GM23338 (cell line): ENCODE results near the gene PSMA7. TPM values are rescaled to one million over a fixed set of nuclear protein-coding genes. Genes with fewer than 3 reads are reported as not detected.

Experiments used
- ATAC-seq: fragments of 200-7000 bp; cut with Tn5 transposase; 3 replicates; pipeline ENCODE4 v1.9.1; 2020
- DNase-seq: peaks from one replicate; pipeline ENCODE4 v3.0.0-alpha.2; 2015; ENCODE audit warnings: low spot score
- H2AFZ ChIP-seq: fragments of 200-600 bp; sonication (generic); 2 replicates; pipeline ENCODE4 v1.8.0; 2016; ENCODE audit warnings: antibody characterized with exemption, mild to moderate bottlenecking, moderate library complexity
- H3F3A ChIP-seq: fragments of 200-600 bp; sonication (generic); replicated peaks from 2 replicates; pipeline ENCODE4 v1.8.0; 2017; ENCODE audit warnings: antibody characterized with exemption, mixed run types, low read depth
- H3K27ac ChIP-seq: fragments of 200-600 bp; sonication (generic); 2 replicates; pipeline ENCODE4 v1.6.1; 2016; ENCODE audit warnings: low read depth
- H3K27me3 ChIP-seq: fragments of 200-600 bp; sonication (generic); 2 replicates; pipeline ENCODE4 v1.8.0; 2016; ENCODE audit warnings: mild to moderate bottlenecking, mixed run types, moderate library complexity; ENCODE audit not compliant: insufficient read depth
- H3K36me3 ChIP-seq: fragments of 200-600 bp; sonication (generic); 2 replicates; pipeline ENCODE4 v1.8.0; 2016; ENCODE audit warnings: mild to moderate bottlenecking; ENCODE audit not compliant: insufficient read depth
- H3K4me1 ChIP-seq: fragments of 200-600 bp; sonication (generic); 2 replicates; pipeline ENCODE4 v1.8.0; 2016; ENCODE audit warnings: mild to moderate bottlenecking, moderate library complexity; ENCODE audit not compliant: insufficient read depth
- H3K4me2 ChIP-seq: fragments of 200-600 bp; sonication (generic); 2 replicates; pipeline ENCODE4 v1.7.1; 2017; ENCODE audit warnings: mixed run types
- H3K4me3 ChIP-seq: fragments of 200-600 bp; sonication (generic); 2 replicates; pipeline ENCODE4 v1.6.1; 2016; ENCODE audit warnings: mixed run types
- H3K79me2 ChIP-seq: fragments of 200-600 bp; sonication (generic); replicated peaks from 2 replicates; pipeline ENCODE4 v1.8.0; 2017; ENCODE audit warnings: mild to moderate bottlenecking; ENCODE audit not compliant: insufficient read depth
- H3K9me2 ChIP-seq: fragments of 200-600 bp; sonication (generic); 2 replicates; pipeline ENCODE4 v1.8.0; 2017; ENCODE audit not compliant: insufficient read depth
- H4K20me1 ChIP-seq: fragments of 200-600 bp; sonication (generic); replicated peaks from 2 replicates; pipeline ENCODE4 v1.8.0; 2017; ENCODE audit warnings: mild to moderate bottlenecking; ENCODE audit not compliant: insufficient read depth
- H3K27ac Mint-ChIP-seq: 2 replicates; pipeline ENCODE4 v1.8.0; 2020; ENCODE audit warnings: inconsistent platforms, mild to moderate bottlenecking, moderate library complexity, mixed read lengths
- H3K27me3 Mint-ChIP-seq: 3 replicates; pipeline ENCODE4 v1.8.0; 2022; ENCODE audit warnings: low read depth, mild to moderate bottlenecking, moderate library complexity, mixed read lengths, inconsistent platforms; ENCODE audit not compliant: insufficient read depth, poor library complexity
- H3K36me3 Mint-ChIP-seq: 3 replicates; pipeline ENCODE4 v1.8.0; 2021; ENCODE audit warnings: low read depth, mild to moderate bottlenecking, inconsistent platforms, moderate library complexity, mixed read lengths
- H3K4me1 Mint-ChIP-seq: 3 replicates; pipeline ENCODE4 v1.8.0; 2020; ENCODE audit warnings: mild to moderate bottlenecking, inconsistent platforms, mixed read lengths
- H3K4me3 Mint-ChIP-seq: 3 replicates; pipeline ENCODE4 v1.8.0; 2021; ENCODE audit warnings: moderate library complexity, mild to moderate bottlenecking, inconsistent platforms, mixed read lengths
- H3K9me3 Mint-ChIP-seq: 3 replicates; pipeline ENCODE4 v1.8.0; 2020; ENCODE audit warnings: moderate library complexity, mild to moderate bottlenecking, inconsistent platforms, mixed read lengths
- CREB1 ChIP-seq: fragments of 250-450 bp; sonication (Bioruptor Pico); IDR thresholded peaks from 2 replicates; pipeline ENCODE4 v1.5.0; 2020; ENCODE audit warnings: low read depth, mild to moderate bottlenecking, moderate library complexity
- EZH2 ChIP-seq: fragments of 200-600 bp; sonication (generic); IDR thresholded peaks from one replicate; pipeline ENCODE4 v1.8.0; 2017; ENCODE audit warnings: antibody characterized with exemption, mild to moderate bottlenecking, low read depth; ENCODE audit not compliant: unreplicated experiment
- EZH2phosphoT487 ChIP-seq: fragments of 200-600 bp; sonication (generic); IDR thresholded peaks from one replicate; pipeline ENCODE4 v1.8.1; 2018; ENCODE audit warnings: antibody characterized with exemption; ENCODE audit not compliant: unreplicated experiment
- JUNB ChIP-seq: IDR thresholded peaks from one replicate; pipeline ENCODE4 v1.6.1; 2016; ENCODE audit warnings: antibody characterized with exemption; ENCODE audit not compliant: unreplicated experiment
- NANOG ChIP-seq: IDR thresholded peaks from 2 replicates; pipeline ENCODE4 v1.6.1; 2016; ENCODE audit warnings: antibody characterized with exemption, borderline replicate concordance
- POLR2AphosphoS5 ChIP-seq: IDR thresholded peaks from 2 replicates; pipeline ENCODE4 v1.6.1; 2016; ENCODE audit warnings: antibody characterized with exemption, low read depth
- REST ChIP-seq: IDR thresholded peaks from one replicate; pipeline ENCODE4 v1.6.1; 2018; ENCODE audit warnings: antibody characterized with exemption; ENCODE audit not compliant: unreplicated experiment
- STAT1 ChIP-seq: IDR thresholded peaks from one replicate; pipeline ENCODE4 v1.6.1; 2016; ENCODE audit warnings: antibody characterized with exemption; ENCODE audit not compliant: unreplicated experiment
- ZNF114 ChIP-seq: fragments of 250-450 bp; sonication (Bioruptor Pico); IDR thresholded peaks from 2 replicates; pipeline ENCODE4 v1.5.0; 2020; ENCODE audit warnings: mild to moderate bottlenecking, moderate library complexity
- ZNF331 ChIP-seq: fragments of 250-450 bp; sonication (Bioruptor Pico); IDR thresholded peaks from 2 replicates; pipeline ENCODE4 v1.5.0; 2020; ENCODE audit warnings: low read depth, mild to moderate bottlenecking, moderate library complexity
- polyA plus RNA-seq: library from polyadenylated mRNA; unstranded; fragments of >200 nt; fragmentation: Nextera tagmentation; extraction: Ambion mirVana; gene quantifications from 2 replicates; pipeline ENCODE4 v1.2.1, GENCODE V29; 2016
- total RNA-seq: library from RNA; depleted of rRNA; stranded (reverse); fragments of >200 nt; shearing (Covaris generic); gene quantifications from 2 replicates; pipeline ENCODE4 v1.2.3, GENCODE V29; 2014
- TF ChIP-seq, protein P1 (sequence below), 2 experiments: fragments of 200-600 bp in 1 of 2; sonication (generic) in 1 of 2; conservative IDR thresholded peaks; 2 replicates each; pipeline versions ENCODE4 v1.5.1 to v1.6.1; 2016 to 2017; ENCODE audit warnings: antibody characterized with exemption in 2 of 2, low read depth in 2 of 2, mild to moderate bottlenecking in 2 of 2, moderate library complexity in 1 of 2
- TF ChIP-seq, protein P2 (sequence below): IDR thresholded peaks from 2 replicates; pipeline ENCODE4 v1.6.1; 2016; ENCODE audit warnings: antibody characterized with exemption
- TF ChIP-seq, protein P3 (sequence below): fragments of 250-450 bp; sonication (Bioruptor Pico); IDR thresholded peaks from 2 replicates; pipeline ENCODE4 v1.5.0; 2020; ENCODE audit warnings: mild to moderate bottlenecking, moderate library complexity

Gene PSMA7
- total and polyA plus RNA-seq, 2 experiments from 2014 or later: 357 to 628 TPM

GRCh38 chr20:62123450-62124118 lies 19.6 kb downstream of the PSMA7 start:
- Histone ChIP-seq H3K27ac (0 out of 2 replicates have a peak overlapping the region, but pooled peaks have one; percentile 15), H3F3A (peaks cover 18% of the 10 kb centered on the region), H3K79me2 (peaks cover 51% of the 10 kb centered on the region), H3K4me3 (peak overlapping the region; percentile 82), H3K36me3 (peaks cover 42% of the 10 kb centered on the region), H3K27me3 (no peaks in the 10 kb centered on the region), H2AFZ (no peak overlapping the region), H4K20me1 (peaks cover 39% of the 10 kb centered on the region), H3K4me1 (peaks cover 16% of the 10 kb centered on the region), H3K4me2 (peak overlapping the region; percentile 94), H3K9me2 (no peaks in the 10 kb centered on the region)
- DNase-seq: peak; percentile 41
- H3K9me3 Mint-ChIP-seq: no peaks in the 10 kb centered on the region
- peak; percentile 13 for ATAC-seq
- peaks cover 13% of the 10 kb centered on the region for H3K27me3 Mint-ChIP-seq
- H3K36me3 Mint-ChIP-seq: peaks cover 52% of the 10 kb centered on the region
- peak overlapping the region; percentile 44; the same call in 1 of the 2 replicates for H3K27ac Mint-ChIP-seq
- peaks cover 31% of the 10 kb centered on the region for H3K4me1 Mint-ChIP-seq
- H3K4me3 Mint-ChIP-seq: peak overlapping the region; percentile 85
- TF ChIP-seq EZH2 (no peak), NANOG (no peak), POLR2AphosphoS5 (no peak), REST (no peak), ZNF331 (no peak), ZNF114 (CRISPR knock-in tag) (no peak), CREB1 (CRISPR knock-in tag) (no peak), STAT1 (no peak), EZH2phosphoT487 (no peak), JUNB (no peak)
- TF ChIP-seq, protein P1, sequence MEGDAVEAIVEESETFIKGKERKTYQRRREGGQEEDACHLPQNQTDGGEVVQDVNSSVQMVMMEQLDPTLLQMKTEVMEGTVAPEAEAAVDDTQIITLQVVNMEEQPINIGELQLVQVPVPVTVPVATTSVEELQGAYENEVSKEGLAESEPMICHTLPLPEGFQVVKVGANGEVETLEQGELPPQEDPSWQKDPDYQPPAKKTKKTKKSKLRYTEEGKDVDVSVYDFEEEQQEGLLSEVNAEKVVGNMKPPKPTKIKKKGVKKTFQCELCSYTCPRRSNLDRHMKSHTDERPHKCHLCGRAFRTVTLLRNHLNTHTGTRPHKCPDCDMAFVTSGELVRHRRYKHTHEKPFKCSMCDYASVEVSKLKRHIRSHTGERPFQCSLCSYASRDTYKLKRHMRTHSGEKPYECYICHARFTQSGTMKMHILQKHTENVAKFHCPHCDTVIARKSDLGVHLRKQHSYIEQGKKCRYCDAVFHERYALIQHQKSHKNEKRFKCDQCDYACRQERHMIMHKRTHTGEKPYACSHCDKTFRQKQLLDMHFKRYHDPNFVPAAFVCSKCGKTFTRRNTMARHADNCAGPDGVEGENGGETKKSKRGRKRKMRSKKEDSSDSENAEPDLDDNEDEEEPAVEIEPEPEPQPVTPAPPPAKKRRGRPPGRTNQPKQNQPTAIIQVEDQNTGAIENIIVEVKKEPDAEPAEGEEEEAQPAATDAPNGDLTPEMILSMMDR (conservative IDR thresholded peaks at IDR 0.05; ENCODE audit: low read depth in 2 of 2): no peak
- TF ChIP-seq, protein P2, sequence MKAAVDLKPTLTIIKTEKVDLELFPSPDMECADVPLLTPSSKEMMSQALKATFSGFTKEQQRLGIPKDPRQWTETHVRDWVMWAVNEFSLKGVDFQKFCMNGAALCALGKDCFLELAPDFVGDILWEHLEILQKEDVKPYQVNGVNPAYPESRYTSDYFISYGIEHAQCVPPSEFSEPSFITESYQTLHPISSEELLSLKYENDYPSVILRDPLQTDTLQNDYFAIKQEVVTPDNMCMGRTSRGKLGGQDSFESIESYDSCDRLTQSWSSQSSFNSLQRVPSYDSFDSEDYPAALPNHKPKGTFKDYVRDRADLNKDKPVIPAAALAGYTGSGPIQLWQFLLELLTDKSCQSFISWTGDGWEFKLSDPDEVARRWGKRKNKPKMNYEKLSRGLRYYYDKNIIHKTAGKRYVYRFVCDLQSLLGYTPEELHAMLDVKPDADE: no peak
- TF ChIP-seq, protein P3, sequence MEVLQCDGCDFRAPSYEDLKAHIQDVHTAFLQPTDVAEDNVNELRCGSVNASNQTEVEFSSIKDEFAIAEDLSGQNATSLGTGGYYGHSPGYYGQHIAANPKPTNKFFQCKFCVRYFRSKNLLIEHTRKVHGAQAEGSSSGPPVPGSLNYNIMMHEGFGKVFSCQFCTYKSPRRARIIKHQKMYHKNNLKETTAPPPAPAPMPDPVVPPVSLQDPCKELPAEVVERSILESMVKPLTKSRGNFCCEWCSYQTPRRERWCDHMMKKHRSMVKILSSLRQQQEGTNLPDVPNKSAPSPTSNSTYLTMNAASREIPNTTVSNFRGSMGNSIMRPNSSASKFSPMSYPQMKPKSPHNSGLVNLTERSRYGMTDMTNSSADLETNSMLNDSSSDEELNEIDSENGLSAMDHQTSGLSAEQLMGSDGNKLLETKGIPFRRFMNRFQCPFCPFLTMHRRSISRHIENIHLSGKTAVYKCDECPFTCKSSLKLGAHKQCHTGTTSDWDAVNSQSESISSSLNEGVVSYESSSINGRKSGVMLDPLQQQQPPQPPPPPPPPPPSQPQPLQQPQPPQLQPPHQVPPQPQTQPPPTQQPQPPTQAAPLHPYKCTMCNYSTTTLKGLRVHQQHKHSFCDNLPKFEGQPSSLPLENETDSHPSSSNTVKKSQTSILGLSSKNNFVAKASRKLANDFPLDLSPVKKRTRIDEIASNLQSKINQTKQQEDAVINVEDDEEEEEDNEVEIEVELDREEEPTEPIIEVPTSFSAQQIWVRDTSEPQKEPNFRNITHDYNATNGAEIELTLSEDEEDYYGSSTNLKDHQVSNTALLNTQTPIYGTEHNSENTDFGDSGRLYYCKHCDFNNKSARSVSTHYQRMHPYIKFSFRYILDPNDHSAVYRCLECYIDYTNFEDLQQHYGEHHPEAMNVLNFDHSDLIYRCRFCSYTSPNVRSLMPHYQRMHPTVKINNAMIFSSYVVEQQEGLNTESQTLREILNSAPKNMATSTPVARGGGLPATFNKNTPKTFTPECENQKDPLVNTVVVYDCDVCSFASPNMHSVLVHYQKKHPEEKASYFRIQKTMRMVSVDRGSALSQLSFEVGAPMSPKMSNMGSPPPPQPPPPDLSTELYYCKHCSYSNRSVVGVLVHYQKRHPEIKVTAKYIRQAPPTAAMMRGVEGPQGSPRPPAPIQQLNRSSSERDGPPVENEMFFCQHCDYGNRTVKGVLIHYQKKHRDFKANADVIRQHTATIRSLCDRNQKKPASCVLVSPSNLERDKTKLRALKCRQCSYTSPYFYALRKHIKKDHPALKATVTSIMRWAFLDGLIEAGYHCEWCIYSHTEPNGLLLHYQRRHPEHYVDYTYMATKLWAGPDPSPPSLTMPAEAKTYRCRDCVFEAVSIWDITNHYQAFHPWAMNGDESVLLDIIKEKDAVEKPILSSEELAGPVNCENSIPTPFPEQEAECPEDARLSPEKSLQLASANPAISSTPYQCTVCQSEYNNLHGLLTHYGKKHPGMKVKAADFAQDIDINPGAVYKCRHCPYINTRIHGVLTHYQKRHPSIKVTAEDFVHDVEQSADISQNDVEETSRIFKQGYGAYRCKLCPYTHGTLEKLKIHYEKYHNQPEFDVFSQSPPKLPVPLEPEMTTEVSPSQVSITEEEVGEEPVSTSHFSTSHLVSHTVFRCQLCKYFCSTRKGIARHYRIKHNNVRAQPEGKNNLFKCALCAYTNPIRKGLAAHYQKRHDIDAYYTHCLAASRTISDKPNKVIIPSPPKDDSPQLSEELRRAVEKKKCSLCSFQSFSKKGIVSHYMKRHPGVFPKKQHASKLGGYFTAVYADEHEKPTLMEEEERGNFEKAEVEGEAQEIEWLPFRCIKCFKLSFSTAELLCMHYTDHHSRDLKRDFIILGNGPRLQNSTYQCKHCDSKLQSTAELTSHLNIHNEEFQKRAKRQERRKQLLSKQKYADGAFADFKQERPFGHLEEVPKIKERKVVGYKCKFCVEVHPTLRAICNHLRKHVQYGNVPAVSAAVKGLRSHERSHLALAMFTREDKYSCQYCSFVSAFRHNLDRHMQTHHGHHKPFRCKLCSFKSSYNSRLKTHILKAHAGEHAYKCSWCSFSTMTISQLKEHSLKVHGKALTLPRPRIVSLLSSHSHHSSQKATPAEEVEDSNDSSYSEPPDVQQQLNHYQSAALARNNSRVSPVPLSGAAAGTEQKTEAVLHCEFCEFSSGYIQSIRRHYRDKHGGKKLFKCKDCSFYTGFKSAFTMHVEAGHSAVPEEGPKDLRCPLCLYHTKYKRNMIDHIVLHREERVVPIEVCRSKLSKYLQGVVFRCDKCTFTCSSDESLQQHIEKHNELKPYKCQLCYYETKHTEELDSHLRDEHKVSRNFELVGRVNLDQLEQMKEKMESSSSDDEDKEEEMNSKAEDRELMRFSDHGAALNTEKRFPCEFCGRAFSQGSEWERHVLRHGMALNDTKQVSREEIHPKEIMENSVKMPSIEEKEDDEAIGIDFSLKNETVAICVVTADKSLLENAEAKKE (CRISPR knock-in tag): no peak
